HEK293T (cell line): ENCODE data around the gene TTC39B.

Source experiments
- ARNT ChIP-seq: fragments of 450-650 bp; IDR thresholded peaks from 2 replicates; pipeline ENCODE4 v1.6.1; 2017; ENCODE audit warnings: mild to moderate bottlenecking
- BHLHE40 ChIP-seq: fragments of 450-650 bp; IDR thresholded peaks from 2 replicates; pipeline ENCODE4 v1.6.1; 2016; ENCODE audit warnings: mild to moderate bottlenecking, moderate library complexity, borderline replicate concordance
- ELF4 ChIP-seq: fragments of 450-650 bp; IDR thresholded peaks from 2 replicates; pipeline ENCODE4 v1.6.1; 2017; ENCODE audit warnings: antibody characterized with exemption
- FOXK2 ChIP-seq: fragments of 450-650 bp; IDR thresholded peaks from 2 replicates; pipeline ENCODE4 v1.6.1; 2016; ENCODE audit warnings: mild to moderate bottlenecking
- FOXM1 ChIP-seq: fragments of 450-650 bp; IDR thresholded peaks from 2 replicates; pipeline ENCODE4 v1.6.1; 2017; ENCODE audit warnings: mild to moderate bottlenecking, borderline replicate concordance
- HDGF ChIP-seq: fragments of 450-650 bp; IDR thresholded peaks from 2 replicates; pipeline ENCODE4 v1.6.1; 2017; ENCODE audit warnings: antibody characterized with exemption, borderline replicate concordance
- NFRKB ChIP-seq: fragments of 450-650 bp; IDR thresholded peaks from 2 replicates; pipeline ENCODE4 v1.6.1; 2016; ENCODE audit warnings: mild to moderate bottlenecking, moderate library complexity
- SP1 ChIP-seq: fragments of 450-650 bp; IDR thresholded peaks from 2 replicates; pipeline ENCODE4 v1.6.1; 2017
- SUZ12 ChIP-seq: fragments of 450-650 bp; IDR thresholded peaks from 2 replicates; pipeline ENCODE4 v1.6.1; 2016; ENCODE audit warnings: mild to moderate bottlenecking
- TARDBP ChIP-seq: fragments of 450-650 bp; IDR thresholded peaks from 2 replicates; pipeline ENCODE4 v1.6.1; 2016
- ZNF384 ChIP-seq: fragments of 450-650 bp; IDR thresholded peaks from 2 replicates; pipeline ENCODE4 v1.6.1; 2016
- TF ChIP-seq, protein P1 (sequence below): fragments of 450-650 bp; IDR thresholded peaks from 2 replicates; pipeline ENCODE4 v1.6.1; 2016

DNA sequence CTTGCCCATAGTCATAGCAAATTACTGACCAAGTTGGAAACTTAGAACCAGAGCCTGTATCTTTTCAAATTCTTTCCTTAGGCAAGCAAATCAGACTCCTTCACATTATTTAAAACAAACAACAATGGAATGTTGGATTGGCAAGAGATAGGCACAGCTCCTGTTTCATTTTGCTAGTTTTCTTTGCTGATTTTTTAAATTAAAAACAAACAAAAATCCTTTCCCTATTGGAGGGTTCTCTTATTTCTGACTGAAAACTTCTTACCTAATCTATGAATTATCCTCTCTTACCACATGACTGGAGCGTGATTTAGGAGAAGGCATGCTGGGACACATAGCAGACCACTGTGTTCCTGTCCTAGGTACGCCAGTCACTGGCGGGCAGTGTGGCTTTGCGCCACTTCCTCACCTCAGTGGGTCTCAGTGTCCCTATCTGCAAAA is 63.0 kb downstream of the TTC39B start:
- no peak for TF ChIP-seq FOXM1
- no peak for TF ChIP-seq HDGF
- TF ChIP-seq BHLHE40 = no peak
- TF ChIP-seq, protein P1, sequence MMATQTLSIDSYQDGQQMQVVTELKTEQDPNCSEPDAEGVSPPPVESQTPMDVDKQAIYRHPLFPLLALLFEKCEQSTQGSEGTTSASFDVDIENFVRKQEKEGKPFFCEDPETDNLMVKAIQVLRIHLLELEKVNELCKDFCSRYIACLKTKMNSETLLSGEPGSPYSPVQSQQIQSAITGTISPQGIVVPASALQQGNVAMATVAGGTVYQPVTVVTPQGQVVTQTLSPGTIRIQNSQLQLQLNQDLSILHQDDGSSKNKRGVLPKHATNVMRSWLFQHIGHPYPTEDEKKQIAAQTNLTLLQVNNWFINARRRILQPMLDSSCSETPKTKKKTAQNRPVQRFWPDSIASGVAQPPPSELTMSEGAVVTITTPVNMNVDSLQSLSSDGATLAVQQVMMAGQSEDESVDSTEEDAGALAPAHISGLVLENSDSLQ = no peak
- TF ChIP-seq SP1 = no peak
- TF ChIP-seq ELF4 = no peak
- no peak for TF ChIP-seq ARNT
- no peak for TF ChIP-seq SUZ12
- TF ChIP-seq FOXK2 = no peak
- no peak for TF ChIP-seq ZNF384
- TF ChIP-seq NFRKB = no peak
- TF ChIP-seq TARDBP = no peak
